Heart right ventricle (tissue), 16 donors: ENCODE measurements around the gene CD6. TPM values are rescaled to one million over a fixed set of nuclear protein-coding genes. Genes with fewer than 3 reads are reported as not detected.

ENCODE experiments used
- ATAC-seq, 8 donors: fragments of 200-7000 bp; cut with Tn5 transposase; one replicate each; pipeline ENCODE4 v1.9.1; 2020; ENCODE audit warnings: mild to moderate bottlenecking in 8 of 8, moderate library complexity in 8 of 8, moderate number of reproducible peaks in 1 of 8
- DNase-seq, 2 donors: peaks; one replicate each; pipeline ENCODE4 v3.0.0-alpha.2; 2020
- H3K27ac ChIP-seq, 10 donors: fragments of 200-600 bp; sonication (generic) in 2 of 10; one replicate each; pipeline versions ENCODE4 v1.5.0 to v1.8.0; 2020 to 2022; ENCODE audit warnings: mild to moderate bottlenecking in 3 of 10
- H3K27me3 ChIP-seq, 7 donors: fragments of 200-600 bp; one replicate each; pipeline ENCODE4 v1.8.0; 2021 to 2022; ENCODE audit warnings: mild to moderate bottlenecking in 2 of 7
- H3K36me3 ChIP-seq, 9 donors: fragments of 200-600 bp; sonication (generic) in 1 of 9; one replicate each; pipeline versions ENCODE4 v1.5.0 to v1.8.0; 2020 to 2022; ENCODE audit warnings: mild to moderate bottlenecking in 2 of 9
- H3K4me1 ChIP-seq, 9 donors: fragments of 200-600 bp; sonication (generic) in 1 of 9; one replicate each; pipeline versions ENCODE4 v1.5.0 to v1.8.0; 2020 to 2022; ENCODE audit warnings: mild to moderate bottlenecking in 4 of 9
- H3K4me3 ChIP-seq, 10 donors: fragments of 200-600 bp; sonication (generic) in 2 of 10; one replicate each; pipeline versions ENCODE4 v1.5.0 to v1.8.0; 2020 to 2022; ENCODE audit warnings: mild to moderate bottlenecking in 7 of 10, moderate library complexity in 2 of 10
- H3K9me3 ChIP-seq, 11 donors: fragments of 200-600 bp in 10 of 11; sonication (generic) in 2 of 11; one replicate each; pipeline versions ENCODE4 v1.5.0 to v1.8.0; 2013 to 2022; ENCODE audit warnings: mild to moderate bottlenecking in 2 of 11, control low read depth in 1 of 11, moderate library complexity in 1 of 11
- WGBS, 2 donors: extraction: QIAGEN DNeasy Blood & Tissue Kit; methylation state at CpG; one replicate each; pipeline ENCODE4 v1.1.7; 2013; ENCODE audit warnings: inconsistent platforms in 1 of 2; 5-methylcytosine and 5-hydroxymethylcytosine counted together
- intact Hi-C, 10 donors: fragments of 100-400 bp; cut with DNase I; formaldehyde crosslinking; loops; one replicate each; pipeline versions ENCODE4 v1.11.1 to v1.14.2; 2022
- polyA plus RNA-seq, 2 donors: library from polyadenylated mRNA; stranded (reverse); fragments of 200-250 nt; gene quantifications; one replicate each; pipeline ENCODE4 v1.2.3, GENCODE V29; 2013
- total RNA-seq, 10 donors: library from RNA; stranded (reverse); fragmentation: NEBNext Ultra II Directional in 3 of 10; extraction: Animal tissue kit (Norgen Biotek cat#: 25700) in 3 of 10; gene quantifications; one replicate each; pipeline versions ENCODE4 v1.2.1 to v1.2.4, GENCODE V29; 2021 to 2023
- TF ChIP-seq, protein P1 (sequence below), 9 donors: fragments of 200-600 bp; sonication (generic) in 2 of 9; IDR thresholded peaks; one replicate each; pipeline versions ENCODE4 v1.5.0 to v1.8.0; 2021 to 2022; ENCODE audit warnings: antibody characterized with exemption in 9 of 9, mild to moderate bottlenecking in 5 of 9, moderate library complexity in 1 of 9
- donor health status: Arrhythmogenic right ventricular cardiomyopathy.
- donor health status: ischemic (EF 13 %, LVEDD 7.1; RV severe dilation, severe dysfunction).
- donor health status: healthy with polysubstance abuse.
- donor health status: DM: no; HTN: yes; CAD: no.
- donor health status: DM: no; HTN: no; CAD: no.
- donor health status: ischemic (EF 25% LVEDD 6.9; RV normal size, moderate dysfunction).
- donor health status: ischemic (EF 25% LVEDD 5.7; RV mildly dilated, moderate dysfunction).
- donor health status: healthy.
- donor health status: DM: yes; HTN: yes; CAD: no.
- donor health status: Ischemic cardiomyopathy.
- donor health status: ischemic (EF 35%, LVEDD 5.7; RV mildly dilated, moderate dysfunction).
- donor health status: nonischemic (EF 11% LVEDD 7.7; RV severe dilation, severe dysfunction).
- donor health status: DM: yes; HTN: yes; CAD: no.
- donor health status: PGD.
- donor health status: ischemic (EF 29% LVEDD 5.4; RV normal size, mild dysfunction).
- donor health status: nonischemic (EF 23%, LVEDD 6.1; RV moderate dilation, normal function).

Gene CD6
- total and polyA plus RNA-seq, 12 donors = 0.07 to 4.5 (median 0.34) TPM; not detected in 1

DNA sequence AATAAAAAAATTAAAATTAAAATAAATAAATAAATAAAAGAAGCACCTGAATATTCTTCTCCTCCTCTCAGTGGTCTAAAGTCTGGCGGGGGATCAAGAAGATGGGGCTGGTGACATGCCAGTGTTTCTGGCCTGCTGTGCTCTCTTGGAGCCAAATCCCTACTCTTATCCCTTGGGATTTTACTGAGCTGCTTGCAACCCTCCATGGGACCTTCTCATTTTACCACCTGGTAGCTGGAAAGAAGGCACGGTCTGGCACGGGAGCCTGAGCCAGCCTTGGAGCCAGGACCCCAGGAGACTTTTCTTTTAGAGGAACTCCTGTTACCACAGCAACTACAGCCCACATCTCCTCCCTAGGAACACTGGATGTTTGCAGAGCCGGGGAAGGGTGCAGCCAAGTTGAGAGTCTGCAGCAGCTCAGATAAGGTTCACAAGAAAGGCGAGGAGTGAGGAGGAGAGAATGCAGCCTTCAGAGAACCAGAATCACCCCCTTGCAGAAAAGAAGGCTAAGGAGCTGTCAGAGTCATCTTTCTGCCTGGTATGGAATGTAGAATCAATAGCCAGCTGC lies 21.4 kb downstream of the CD6 start:
- H3K36me3 ChIP-seq = no peaks in the 10 kb centered on the region
- TF ChIP-seq, protein P1, sequence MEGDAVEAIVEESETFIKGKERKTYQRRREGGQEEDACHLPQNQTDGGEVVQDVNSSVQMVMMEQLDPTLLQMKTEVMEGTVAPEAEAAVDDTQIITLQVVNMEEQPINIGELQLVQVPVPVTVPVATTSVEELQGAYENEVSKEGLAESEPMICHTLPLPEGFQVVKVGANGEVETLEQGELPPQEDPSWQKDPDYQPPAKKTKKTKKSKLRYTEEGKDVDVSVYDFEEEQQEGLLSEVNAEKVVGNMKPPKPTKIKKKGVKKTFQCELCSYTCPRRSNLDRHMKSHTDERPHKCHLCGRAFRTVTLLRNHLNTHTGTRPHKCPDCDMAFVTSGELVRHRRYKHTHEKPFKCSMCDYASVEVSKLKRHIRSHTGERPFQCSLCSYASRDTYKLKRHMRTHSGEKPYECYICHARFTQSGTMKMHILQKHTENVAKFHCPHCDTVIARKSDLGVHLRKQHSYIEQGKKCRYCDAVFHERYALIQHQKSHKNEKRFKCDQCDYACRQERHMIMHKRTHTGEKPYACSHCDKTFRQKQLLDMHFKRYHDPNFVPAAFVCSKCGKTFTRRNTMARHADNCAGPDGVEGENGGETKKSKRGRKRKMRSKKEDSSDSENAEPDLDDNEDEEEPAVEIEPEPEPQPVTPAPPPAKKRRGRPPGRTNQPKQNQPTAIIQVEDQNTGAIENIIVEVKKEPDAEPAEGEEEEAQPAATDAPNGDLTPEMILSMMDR (IDR thresholded peaks at IDR 0.05) = no peak
- H3K4me3 ChIP-seq = no peak overlapping the region
- H3K4me1 ChIP-seq = peaks cover 0 to 18% (median 9%) of the 10 kb centered on the region in 9 donors
- peaks cover 0 to 52% (median 15%) of the 10 kb centered on the region in 7 donors for H3K27me3 ChIP-seq
- no peak for DNase-seq
- intact Hi-C loops = no loop called here
- no peak overlapping the region for H3K27ac ChIP-seq
- no peaks in the 10 kb centered on the region for H3K9me3 ChIP-seq
- WGBS, 2 donors = 30 to 43% methylated on average over 5 of the region's 5 CpGs
- no peak for ATAC-seq

DNA sequence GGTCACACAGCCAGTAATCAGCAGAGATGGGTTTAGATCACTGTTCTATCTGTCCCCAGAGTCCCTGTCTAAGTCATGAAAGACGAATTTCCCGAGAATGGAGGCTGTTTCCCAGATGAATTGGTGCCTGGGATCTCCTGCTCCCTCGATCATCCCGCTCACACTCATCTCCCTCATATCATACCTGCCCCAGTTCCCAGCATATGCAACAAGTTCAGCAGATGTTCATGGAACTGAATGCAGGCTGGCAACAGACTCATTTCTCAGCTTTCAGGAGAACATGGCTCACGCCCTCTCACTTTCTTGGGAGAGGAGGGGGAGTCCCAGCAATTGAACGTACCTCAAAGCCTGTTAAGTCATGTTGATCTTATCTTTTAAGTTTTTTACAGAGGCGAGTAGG lies 22.1 kb downstream of the CD6 start:
- Histone ChIP-seq H3K27ac (peak overlapping the region in 1 of 10 donors; percentile 14), H3K36me3 (no peaks in the 10 kb centered on the region), H3K4me1 (peaks cover 0 to 18% (median 9%) of the 10 kb centered on the region in 9 donors), H3K27me3 (peaks cover 0 to 50% (median 12%) of the 10 kb centered on the region in 7 donors), H3K9me3 (no peaks in the 10 kb centered on the region), H3K4me3 (no peak overlapping the region)
- DNase-seq = no peak
- TF ChIP-seq, protein P1 (IDR thresholded peaks at IDR 0.05) = no peak
- 52 to 63% methylated on average over 7 of the region's 7 CpGs for WGBS, 2 donors
- no peak for ATAC-seq
- intact Hi-C loops = no loop called here

DNA sequence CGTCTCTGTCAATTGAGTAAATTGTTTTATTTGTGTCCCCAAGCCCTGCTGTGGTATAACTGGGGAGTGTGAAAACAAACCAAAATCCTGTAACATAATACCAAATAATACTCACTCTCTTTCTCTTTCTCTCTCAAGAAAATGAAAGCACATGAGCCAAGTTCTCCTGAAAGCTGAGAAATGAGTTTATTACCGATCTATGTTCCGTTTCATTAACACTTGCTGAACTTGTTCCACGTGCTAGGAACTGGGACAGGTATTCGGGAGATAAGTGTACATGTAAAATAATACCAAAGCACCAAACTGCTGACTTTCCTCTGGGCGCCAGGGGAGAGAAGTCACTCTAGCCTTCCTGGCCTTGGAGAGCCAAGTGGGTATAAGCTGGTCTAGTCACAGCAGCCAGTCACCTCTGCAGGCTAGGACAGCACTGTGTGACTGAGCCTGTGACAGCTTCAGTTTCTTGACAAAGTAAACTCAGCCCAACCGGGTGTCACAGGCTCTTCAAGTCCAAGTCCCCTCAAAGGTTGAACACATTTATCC lies 23.1 kb downstream of the CD6 start:
- no peak for DNase-seq
- peaks cover 0 to 55% (median 8%) of the 10 kb centered on the region in 7 donors for H3K27me3 ChIP-seq
- 75 to 83% methylated on average over 7 of the region's 7 CpGs for WGBS, 2 donors

DNA sequence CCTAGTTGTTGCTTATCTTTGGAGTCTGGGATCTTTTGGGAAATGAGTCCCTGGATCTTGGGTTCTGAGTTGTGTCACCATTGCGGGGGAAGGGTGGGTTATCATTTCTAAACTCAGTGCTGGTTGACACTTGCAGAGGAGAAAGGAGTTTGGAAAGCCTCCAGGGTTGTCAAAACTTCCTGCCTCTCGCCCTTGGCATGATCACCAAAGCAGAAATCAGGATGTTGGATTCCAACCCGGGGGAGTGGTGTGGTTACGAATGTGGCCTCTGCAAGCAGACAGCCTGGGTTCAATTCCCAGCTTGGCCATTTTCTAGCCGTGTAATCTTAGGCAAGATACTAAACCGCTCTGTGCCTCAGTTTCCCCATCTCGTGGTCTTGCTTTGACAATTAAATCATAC lies 24.3 kb downstream of the CD6 start:
- WGBS, 2 donors = 35 to 38% methylated on average over 7 of the region's 7 CpGs
- H3K36me3 ChIP-seq = no peaks in the 10 kb centered on the region
- DNase-seq (peak in 1 of 2 donors; percentile 38), ATAC-seq (peak in 3 of 8 donors; percentile 55 to 62 (median 59))
- no peak overlapping the region for H3K27ac ChIP-seq
- intact Hi-C loops = no loop called here
- peaks cover 0 to 18% (median 9%) of the 10 kb centered on the region in 9 donors for H3K4me1 ChIP-seq
- H3K9me3 ChIP-seq = no peaks in the 10 kb centered on the region
- peaks cover 0 to 59% (median 8%) of the 10 kb centered on the region in 7 donors for H3K27me3 ChIP-seq
- no peak overlapping the region for H3K4me3 ChIP-seq
- TF ChIP-seq, protein P1 (IDR thresholded peaks at IDR 0.05) = no peak

More for the DNA sequence above, 23.1 kb downstream of the CD6 start:
- H3K4me1 ChIP-seq = peaks cover 0 to 18% (median 9%) of the 10 kb centered on the region in 9 donors
- no peak for ATAC-seq
- H3K27ac ChIP-seq = peak overlapping the region in 1 of 10 donors; percentile 26
- TF ChIP-seq, protein P1 (IDR thresholded peaks at IDR 0.05) = no peak
- H3K4me3 ChIP-seq = no peak overlapping the region
- intact Hi-C loops = no loop called here
- H3K9me3 ChIP-seq = no peaks in the 10 kb centered on the region
- no peaks in the 10 kb centered on the region for H3K36me3 ChIP-seq
